K562 (cell line): ENCODE measurements around the gene MITF. TPM values are rescaled to one million over a fixed set of nuclear protein-coding genes. Genes with fewer than 3 reads are reported as not detected.

ENCODE experiments used
- ATAC-seq: fragments of 200-7000 bp; cut with Tn5 transposase; 3 replicates; pipeline ENCODE4 v1.9.1; 2020; ENCODE audit warnings: moderate library complexity
- BruUV-seq: library from RNA; stranded (reverse); fragments of 400-500 nt; replicated peaks from 2 replicates; lab custom pipeline; 2021; lab: Mats Ljungman, UMichigan
- CTCF ChIA-PET: fragments of 300-600 bp; formaldehyde crosslinking; extraction: SDS; loops from one replicate; lab custom pipeline; 2021; ENCODE audit warnings: low intra/inter-chr PET ratio; lab: Yijun Ruan, JAX
- POLR2A ChIA-PET: fragments of 300-600, 350-650 bp; sonication (Branson Sonifier 250); formaldehyde crosslinking; extraction: SDS; loops from one replicate; lab custom pipeline; 2021; ENCODE audit warnings: antibody characterized with exemption, inconsistent platforms; lab: Yijun Ruan, JAX
- DNase-seq, 4 experiments: peaks; one replicate each; pipeline versions ENCODE4 v3.0.0 to v3.0.0-alpha.2; 2011 to 2018; ENCODE audit warnings: low spot score in 3 of 4, mixed read lengths in 3 of 4; ENCODE audit errors: extremely low read depth in 1 of 4
- FAIRE-seq: peaks from 2 replicates; lab custom pipeline; 2011; peaks lifted over from hg19 to GRCh38; lab: Jason Lieb, UNC
- H2AFZ ChIP-seq: 2 replicates; pipeline ENCODE4 v1.6.0; 2011; ENCODE audit warnings: low read depth, low read length, control low read depth, inconsistent platforms
- H3K27ac ChIP-seq: fragments of 200-600 bp; 3 replicates; pipeline ENCODE4 v1.8.0; 2011; ENCODE audit warnings: low read depth, mild to moderate bottlenecking, control low read depth, inconsistent platforms, low read length, moderate library complexity, mixed read lengths; ENCODE audit errors: extremely low read depth
- H3K27me3 ChIP-seq, 2 experiments: fragments of 300-600 bp in 1 of 2; 2 replicates in 1 of 2; 3 replicates in 1 of 2; pipeline versions ENCODE4 v1.6.0 to v1.8.0; 2011; ENCODE audit warnings: inconsistent platforms in 2 of 2, low read length in 2 of 2, mild to moderate bottlenecking in 1 of 2, mixed read lengths in 1 of 2, moderate library complexity in 1 of 2; ENCODE audit not compliant: control insufficient read depth in 2 of 2, insufficient read depth in 2 of 2
- H3K36me3 ChIP-seq: fragments of 300-600 bp; 3 replicates; pipeline ENCODE4 v1.8.0; 2011; ENCODE audit warnings: mild to moderate bottlenecking, low read length, inconsistent platforms; ENCODE audit not compliant: control insufficient read depth, insufficient read depth
- H3K4me1 ChIP-seq, 2 experiments: fragments of 200-600 bp in 1 of 2; replicated peaks in 1 of 2; 2 replicates in 1 of 2; 3 replicates in 1 of 2; pipeline versions ENCODE4 v1.5.1 to v1.8.0; 2011; ENCODE audit warnings: inconsistent platforms in 2 of 2, low read length in 2 of 2, mild to moderate bottlenecking in 1 of 2, mixed read lengths in 1 of 2, moderate library complexity in 1 of 2; ENCODE audit not compliant: control insufficient read depth in 2 of 2, insufficient read depth in 2 of 2
- H3K4me2 ChIP-seq: 2 replicates; pipeline ENCODE4 v1.6.1; 2011; ENCODE audit warnings: low read length, control low read depth, inconsistent platforms, mixed read lengths; ENCODE audit not compliant: insufficient read depth
- H3K4me3 ChIP-seq: fragments of 200-600 bp; sonication (generic), shearing (Covaris generic); 2 replicates; pipeline ENCODE4 v1.5.1; 2016; ENCODE audit warnings: control low read depth, inconsistent platforms
- H3K79me2 ChIP-seq: fragments of 200-600 bp; 3 replicates; pipeline ENCODE4 v1.8.0; 2011; ENCODE audit warnings: low read length, inconsistent platforms; ENCODE audit not compliant: control insufficient read depth, insufficient read depth
- H3K9ac ChIP-seq, 2 experiments: 2 replicates each; pipeline versions ENCODE4 v1.6.0 to v1.6.1; 2011; ENCODE audit warnings: low read depth in 2 of 2, low read length in 2 of 2, control low read depth in 1 of 2, inconsistent platforms in 1 of 2, mild to moderate bottlenecking in 1 of 2, mixed read lengths in 1 of 2; ENCODE audit not compliant: insufficient read depth in 1 of 2
- H3K9me1 ChIP-seq: one replicate; pipeline ENCODE4 v1.6.0; 2011; ENCODE audit warnings: inconsistent platforms, mild to moderate bottlenecking, low read length, moderate library complexity; ENCODE audit not compliant: control insufficient read depth, insufficient read depth
- H3K9me3 ChIP-seq: replicated peaks from 2 replicates; pipeline ENCODE4 v1.5.1; 2011; ENCODE audit warnings: low read depth, low read length, inconsistent platforms; ENCODE audit not compliant: control insufficient read depth, insufficient read depth
- H4K20me1 ChIP-seq: replicated peaks from 2 replicates; pipeline ENCODE4 v1.6.1; 2011; ENCODE audit warnings: low read length, inconsistent platforms, mixed read lengths; ENCODE audit not compliant: control insufficient read depth, insufficient read depth
- ARID3B ChIP-seq: fragments of 250-450 bp; sonication (Bioruptor Pico); IDR thresholded peaks from 2 replicates; pipeline ENCODE4 v1.4.0; 2020; ENCODE audit warnings: borderline replicate concordance
- CBX8 ChIP-seq: fragments of 200-600 bp; sonication (generic); IDR thresholded peaks from 2 replicates; pipeline ENCODE4 v1.6.1; 2012; ENCODE audit warnings: borderline replicate concordance, mixed run types, low read depth, mild to moderate bottlenecking, moderate library complexity, mixed read lengths, low read length, control low read depth, inconsistent platforms; ENCODE audit not compliant: poor library complexity, severe bottlenecking; ENCODE audit errors: extremely low read depth
- ETS1 ChIP-seq: conservative IDR thresholded peaks from 2 replicates; pipeline ENCODE4 v1.6.1; 2011; ENCODE audit warnings: low read depth, mild to moderate bottlenecking, low read length; ENCODE audit not compliant: control insufficient read depth
- EWSR1 ChIP-seq: fragments of 450-650 bp; IDR thresholded peaks from 2 replicates; pipeline ENCODE4 v1.6.1; 2018; ENCODE audit warnings: borderline replicate concordance, mild to moderate bottlenecking, low read depth, moderate library complexity; ENCODE audit not compliant: partially characterized antibody
- FOXP4 ChIP-seq: sonication (generic); formaldehyde crosslinking; IDR thresholded peaks from 2 replicates; pipeline ENCODE4 v1.8.0; 2022; ENCODE audit warnings: mild to moderate bottlenecking, missing genetic modification reagents, borderline replicate concordance
- FUS ChIP-seq: fragments of 200-400 bp; formaldehyde crosslinking; optimal IDR thresholded peaks from 2 replicates; pipeline ENCODE3; 2017; ENCODE audit warnings: low read depth, low read length
- MECOM ChIP-seq: fragments of 250-450 bp; sonication (Bioruptor Pico); IDR thresholded peaks from 2 replicates; pipeline ENCODE4 v1.8.0; 2022; ENCODE audit warnings: inconsistent platforms
- SIN3B ChIP-seq: fragments of 450-650 bp; IDR thresholded peaks from 2 replicates; pipeline ENCODE4 v1.6.1; 2017; ENCODE audit warnings: low read depth, mild to moderate bottlenecking, moderate library complexity
- SRSF7 ChIP-seq: fragments of 200-400 bp; formaldehyde crosslinking; optimal IDR thresholded peaks from 2 replicates; pipeline ENCODE3; 2017; ENCODE audit warnings: mild to moderate bottlenecking, low read depth, low read length
- VEZF1 ChIP-seq: fragments of 200-800 bp; sonication (Bioruptor generic); IDR thresholded peaks from 2 replicates; pipeline ENCODE4 v1.6.1; 2017; ENCODE audit warnings: missing genetic modification characterization, missing compliant biosample characterization
- YY1 ChIP-seq, 3 experiments: IDR thresholded peaks; 2 replicates each; pipeline ENCODE4 v1.6.1; 2011; ENCODE audit warnings: low read length in 2 of 3, mild to moderate bottlenecking in 2 of 3, moderate library complexity in 2 of 3, borderline replicate concordance in 1 of 3, control low read depth in 1 of 3, low read depth in 1 of 3; ENCODE audit not compliant: insufficient read depth in 3 of 3, insufficient replicate concordance in 2 of 3, control insufficient read depth in 1 of 3, insufficient read length in 1 of 3; ENCODE audit errors: extremely low read depth in 1 of 3
- ZNF551 ChIP-seq: fragments of 250-450 bp; sonication (Bioruptor Pico); IDR thresholded peaks from 2 replicates; pipeline ENCODE4 v1.5.0; 2021; ENCODE audit warnings: mild to moderate bottlenecking, moderate library complexity
- ZSCAN32 ChIP-seq: fragments of 450-650 bp; formaldehyde crosslinking; IDR thresholded peaks from 2 replicates; pipeline ENCODE4 v1.4.0; 2020; ENCODE audit warnings: mild to moderate bottlenecking, moderate library complexity
- WGBS: fragments of 100-300 bp; shearing (Covaris generic); methylation state at CpG from one replicate; pipeline ENCODE4 v1.1.6; 2016; ENCODE audit warnings: low coverage, mixed read lengths; ENCODE audit not compliant: insufficient coverage; ENCODE audit errors: missing lambda C conversion rate; 5-methylcytosine and 5-hydroxymethylcytosine counted together
- in situ Hi-C: fragments of 300-500 bp; cut with MboI; formaldehyde crosslinking; loops from 4 replicates; pipeline ENCODE4 v1.15.0; 2018; ENCODE audit warnings: inconsistent platforms, mixed read lengths
- intact Hi-C: fragments of 100-400 bp; cut with micrococcal nuclease; formaldehyde crosslinking; loops from 2 replicates; pipeline ENCODE4 v1.14.2; 2022
- polyA plus RNA-seq, 8 experiments: library from polyadenylated mRNA; depleted of rRNA in 4 of 8; stranded (reverse) in 5 of 8; unstranded in 3 of 8; fragments of >200 nt; fragmentation: Nextera tagmentation in 2 of 8; fragmentation: Illumina TruSeq in 1 of 8; extraction: Ambion mirVana in 2 of 8; extraction: Trizol in 1 of 8; gene quantifications; 2 replicates each; pipeline versions ENCODE4 v1.2.1 to v1.2.3, GENCODE V29; 2011 to 2014; ENCODE audit warnings: inconsistent platforms in 1 of 8, missing spikeins in 1 of 8
- total RNA-seq, 7 experiments: library from RNA; depleted of rRNA in 6 of 7; stranded (reverse); fragments of >200 nt in 6 of 7; fragmentation: Illumina TruSeq in 2 of 7; extraction: Trizol in 2 of 7; gene quantifications; 2 replicates each; pipeline versions ENCODE4 v1.2.1 to v1.2.3, GENCODE V29; 2011 to 2021; ENCODE audit warnings: low replicate concordance in 1 of 7

The MITF gene
- total and polyA plus RNA-seq, 9 of the 15 experiments (the other 6 are each of a cell fraction or from before 2014, with no cell fraction given), result 5.6 to 14.9 (median 11.1) TPM

GRCh38 chr3:69963643-69964042, 224.4 kb downstream of the MITF start:
- intact Hi-C loops (no loop called here), in situ Hi-C loops (no loop called here)
- WGBS, result 100% methylated on average over 1 of the region's 3 CpGs
- H3K27ac ChIP-seq, result no peak overlapping the region
- CTCF ChIA-PET, result no interaction called here
- POLR2A ChIA-PET, result no interaction called here
- H3K4me1 ChIP-seq, result no peaks in the 10 kb centered on the region
- TF ChIP-seq YY1 (IDR thresholded peaks at IDR 0.05; ENCODE audit: borderline replicate concordance in 1 of 3, control insufficient read depth in 1 of 3, extremely low read depth in 1 of 3, insufficient read depth in 3 of 3, insufficient read length in 1 of 3, insufficient replicate concordance in 2 of 3, low read depth in 1 of 3, low read length in 2 of 3), result no peak
- no peak for TF ChIP-seq MECOM (CRISPR knock-in tag)
- TF ChIP-seq ARID3B, result no peak
- TF ChIP-seq SRSF7, result no peak
- no peak for TF ChIP-seq CBX8
- no peak for TF ChIP-seq VEZF1 (CRISPR knock-in tag)
- no peak for TF ChIP-seq EWSR1
- TF ChIP-seq ETS1, result no peak
- no peak for TF ChIP-seq ZSCAN32
- no peak for TF ChIP-seq FUS
- no peak for TF ChIP-seq ZNF551 (CRISPR knock-in tag)
- TF ChIP-seq FOXP4 (CRISPR knock-in tag), result no peak
- no peak for TF ChIP-seq SIN3B
- H4K20me1 ChIP-seq, result no peaks in the 10 kb centered on the region
- peaks cover 20% of the 10 kb centered on the region; the same call in 2 of the 3 replicates for H3K36me3 ChIP-seq
- H3K9me3 ChIP-seq, result no peaks in the 10 kb centered on the region
- BruUV-seq, result no TSS peak
- no peaks in the 10 kb centered on the region for H3K79me2 ChIP-seq
- no peak overlapping the region for H3K4me2 ChIP-seq
- DNase-seq (no peak), FAIRE-seq (no peak), ATAC-seq (no peak)
- H2AFZ ChIP-seq, result no peak overlapping the region
- peaks cover 5% of the 10 kb centered on the region for H3K9me1 ChIP-seq
- no peak overlapping the region for H3K9ac ChIP-seq
- no peak overlapping the region for H3K4me3 ChIP-seq
- no peaks in the 10 kb centered on the region for H3K27me3 ChIP-seq
